SH-SY5Y (cell line): ENCODE results near the gene MLLT6.
A peak's percentile ranks its signal among the peaks of the same experiment; 100 is the strongest.

Experiments
- GATA2 ChIP-seq: IDR thresholded peaks from 2 replicates; pipeline ENCODE4 v1.6.1; 2011; ENCODE audit warnings: mild to moderate bottlenecking, low read depth, low read length
- GATA3 ChIP-seq: IDR thresholded peaks from 2 replicates; pipeline ENCODE4 v1.6.1; 2011; ENCODE audit warnings: low read depth, mild to moderate bottlenecking, low read length, moderate library complexity

Gene MLLT6

DNA sequence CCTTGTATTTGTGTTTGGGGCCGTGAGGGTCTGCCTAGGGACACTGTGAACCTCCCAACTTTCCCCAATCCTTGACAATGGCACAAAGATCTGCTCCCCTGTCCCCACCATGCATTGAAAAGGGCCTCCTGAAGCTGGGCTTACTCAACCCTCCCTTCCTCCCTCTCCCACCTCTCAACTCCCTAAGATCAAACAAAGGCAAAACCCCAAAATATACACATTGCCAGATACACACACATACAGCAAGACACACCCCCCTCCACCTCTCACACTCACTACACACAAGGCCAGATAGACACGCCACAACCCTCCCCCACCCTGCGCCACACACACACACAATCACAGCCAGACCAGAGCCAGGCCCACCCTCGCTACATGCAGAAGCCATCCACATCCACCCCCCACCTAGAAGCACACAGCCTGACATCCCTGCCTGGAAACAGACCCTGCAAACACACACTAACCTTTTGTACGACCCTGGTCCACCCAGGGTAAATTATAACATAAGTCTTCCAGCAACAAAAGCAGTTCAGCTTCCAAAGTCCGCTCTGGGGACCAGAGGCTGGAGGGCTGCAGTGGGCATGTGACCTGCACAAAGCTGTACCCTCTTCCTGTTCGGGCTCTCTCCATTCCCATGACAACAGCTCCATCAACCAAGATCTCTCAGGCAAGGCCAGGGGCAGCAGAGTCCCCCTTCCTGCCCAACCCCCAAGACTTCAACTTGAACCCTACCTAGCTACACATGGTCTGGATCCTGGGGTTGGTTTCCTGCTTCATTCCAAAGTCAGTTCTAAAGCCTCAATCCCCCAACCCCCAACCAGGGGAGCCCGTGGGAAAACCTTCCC lies 41.2 kb downstream of the MLLT6 start:
- TF ChIP-seq GATA2 (no peak), GATA3 (no peak)

DNA sequence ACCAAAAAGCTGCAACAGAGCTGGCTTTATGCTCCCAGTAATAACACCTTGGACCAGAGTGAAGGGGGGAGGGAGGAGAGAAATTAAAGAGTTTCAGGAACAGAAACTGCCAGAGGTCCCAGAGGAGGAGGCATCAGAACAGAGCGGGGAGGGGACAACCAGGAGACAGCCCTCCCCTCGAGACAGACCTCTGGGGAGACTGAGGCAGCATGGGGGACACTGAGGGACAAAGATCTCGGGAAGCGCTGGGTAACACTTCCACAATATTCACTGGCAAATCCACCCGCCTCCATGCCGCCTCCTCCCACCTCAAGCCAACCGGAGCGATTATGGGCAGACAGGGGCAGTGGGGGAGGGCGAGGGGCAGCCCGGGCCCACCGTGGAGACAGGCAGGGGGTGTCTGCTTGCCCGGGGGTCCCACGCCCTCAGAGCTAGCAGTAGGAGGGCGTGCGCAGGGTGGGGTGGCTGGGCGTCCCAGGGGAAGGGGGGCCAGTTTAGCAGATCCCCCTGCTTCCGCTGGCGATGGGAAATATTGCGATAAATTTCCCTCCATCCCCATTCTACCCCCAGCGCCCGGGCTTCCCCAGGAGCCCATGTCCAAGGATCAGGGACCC lies 41.9 kb downstream of the MLLT6 start:
- TF ChIP-seq GATA2 (no peak), GATA3 (no peak)

DNA sequence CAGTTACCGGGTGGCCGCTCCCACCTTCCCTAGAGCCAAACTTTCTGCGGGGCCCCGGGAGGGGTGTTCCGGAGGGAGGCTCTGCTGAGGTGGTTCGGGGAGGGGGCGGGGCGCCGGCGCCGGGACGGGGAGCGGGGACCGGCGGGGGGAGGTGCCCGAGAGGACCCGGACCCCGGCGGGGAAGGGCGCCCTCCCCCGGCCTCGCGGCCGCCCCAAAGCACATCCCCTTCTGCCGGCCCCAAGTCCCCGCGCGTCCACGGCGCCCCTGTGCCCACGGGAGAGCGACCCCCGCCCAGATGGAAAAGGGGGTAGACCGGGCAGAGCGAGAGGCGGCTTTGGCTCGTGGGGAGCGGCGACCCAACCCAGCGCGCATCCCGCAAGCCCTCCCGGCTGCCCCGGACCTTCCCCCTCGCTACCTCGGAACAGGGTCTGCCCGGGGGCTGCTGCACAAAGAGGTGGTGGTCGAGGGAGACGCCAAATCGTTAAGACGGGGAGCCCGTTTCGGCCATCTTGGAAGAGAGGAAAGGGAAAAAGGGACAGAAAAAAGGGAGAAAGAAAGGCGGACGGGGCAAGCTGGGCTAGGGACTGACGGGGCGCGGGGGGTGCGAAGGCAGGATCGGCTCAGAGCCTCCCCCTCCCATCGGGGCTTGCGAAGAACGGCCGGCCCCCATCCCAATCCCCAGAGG lies 42.5 kb downstream of the MLLT6 start:
- TF ChIP-seq GATA3 (no peak), GATA2 (no peak)

DNA sequence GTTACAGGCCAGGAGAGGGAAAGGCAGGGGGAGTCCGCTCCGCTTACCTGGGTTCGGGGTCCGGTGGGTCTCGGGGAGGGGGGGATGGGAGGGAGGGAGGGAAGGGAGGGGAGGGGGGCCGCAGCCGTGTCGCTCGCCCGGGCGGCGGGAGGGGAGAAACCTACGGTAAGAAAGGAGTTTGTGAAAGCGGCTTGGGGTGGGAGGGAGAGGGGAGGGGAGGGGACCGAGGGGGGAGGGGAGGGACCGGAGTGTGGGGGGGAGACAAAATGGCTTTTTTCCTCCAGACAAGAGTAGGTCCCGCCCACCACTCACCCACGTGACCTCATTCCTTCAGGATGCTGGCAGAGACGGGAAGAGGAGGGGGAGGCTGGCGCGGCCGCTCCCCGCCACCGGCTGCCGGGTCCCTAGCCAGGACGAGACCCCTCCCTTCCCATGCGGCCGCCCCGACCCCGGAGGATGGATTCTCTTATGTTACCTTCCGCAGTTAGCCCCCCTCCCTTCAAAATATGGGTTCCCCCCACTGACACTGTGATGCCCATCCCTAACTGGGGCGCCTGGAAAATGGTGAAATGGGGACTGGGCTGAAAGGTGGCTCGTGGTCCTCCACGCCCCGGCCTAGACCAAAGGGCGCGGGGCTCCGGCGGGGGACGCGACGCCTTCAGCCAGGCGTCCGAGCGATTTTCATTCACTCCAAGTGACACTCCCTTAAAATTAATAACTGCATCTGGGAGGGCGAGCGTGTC lies 43.2 kb downstream of the MLLT6 start, which contains the start of gene PCGF2:
TSS of gene PCGF2 (minus strand) at position 188 of the 743 bp plus-strand sequence. CDS start 7,934 bp downstream, outside the sequence.
- TF ChIP-seq GATA2 (no peak), GATA3 (no peak)

DNA sequence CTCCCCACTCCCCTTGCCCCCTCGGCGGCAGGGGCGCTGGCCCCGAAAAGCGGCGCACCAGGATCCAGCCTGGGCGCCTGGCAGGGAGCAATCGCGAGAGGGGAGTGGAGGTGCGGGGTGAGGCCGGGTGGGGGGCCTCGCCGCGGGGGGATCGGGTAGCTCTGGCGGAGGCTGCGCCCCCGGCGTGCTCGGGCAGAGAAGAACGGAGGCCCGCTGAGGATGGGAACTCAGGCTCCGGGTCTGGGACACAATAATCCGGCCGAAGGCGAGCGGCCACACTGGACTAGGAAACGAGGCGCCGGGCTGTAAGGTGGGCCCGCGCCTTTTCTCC lies 43.8 kb downstream of the MLLT6 start:
- no peak for TF ChIP-seq GATA2

DNA sequence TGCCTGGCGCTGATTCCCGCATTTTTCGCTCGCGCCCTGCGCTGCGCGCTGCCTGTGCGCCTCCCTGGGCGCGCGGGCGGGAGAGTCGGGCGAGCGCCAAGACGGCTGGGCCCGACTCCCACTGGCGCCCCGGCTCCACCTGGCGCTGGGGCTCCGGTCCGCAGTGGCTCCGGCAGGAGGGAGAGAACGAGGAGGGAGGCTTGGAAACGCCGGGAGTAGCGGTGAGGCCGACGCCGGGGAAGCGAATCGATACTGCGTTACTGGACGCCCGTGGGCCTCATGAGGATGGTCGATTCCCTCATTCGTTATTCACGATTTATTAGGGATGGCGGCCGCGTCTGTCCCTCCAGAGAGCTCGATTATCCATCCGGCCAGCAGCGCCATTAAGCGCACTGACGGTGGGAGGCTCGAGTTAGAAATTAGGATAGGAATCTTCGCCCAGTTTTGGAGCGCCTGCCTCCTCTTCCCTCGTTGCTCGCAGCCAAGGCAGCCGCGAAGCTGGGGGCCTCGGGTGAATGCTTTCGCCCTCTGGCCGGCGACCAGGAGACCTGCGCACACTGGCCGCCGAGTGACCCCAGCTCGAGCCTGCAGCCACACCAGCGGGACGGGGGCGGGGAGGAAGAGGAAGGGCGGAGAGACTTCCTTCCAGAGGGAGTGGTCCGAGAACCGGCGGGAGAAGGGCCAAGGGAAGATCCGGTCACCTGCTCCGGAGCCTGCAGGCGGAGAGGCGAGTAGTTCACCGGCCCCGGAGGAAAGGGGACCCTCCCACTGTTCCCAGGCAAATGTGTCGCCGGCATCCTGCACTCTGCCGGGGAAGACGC lies 44.4 kb downstream of the MLLT6 start:
- no peak for TF ChIP-seq GATA2
- TF ChIP-seq GATA3: no peak

DNA sequence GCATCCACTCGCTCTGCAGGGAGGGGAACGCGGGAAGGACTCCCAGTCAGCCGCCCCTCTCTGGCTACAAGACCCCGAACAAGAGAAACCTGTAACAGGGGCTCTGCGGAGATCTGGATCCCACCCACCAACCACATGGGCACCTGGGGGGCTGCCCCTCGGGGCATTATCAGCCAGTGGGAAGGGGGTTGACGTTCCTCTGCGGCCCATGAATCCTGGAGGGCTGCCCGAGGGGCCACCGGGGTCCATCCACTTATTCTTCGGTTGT lies 44.9 kb downstream of the MLLT6 start:
- no peak for TF ChIP-seq GATA2
- no peak for TF ChIP-seq GATA3

DNA sequence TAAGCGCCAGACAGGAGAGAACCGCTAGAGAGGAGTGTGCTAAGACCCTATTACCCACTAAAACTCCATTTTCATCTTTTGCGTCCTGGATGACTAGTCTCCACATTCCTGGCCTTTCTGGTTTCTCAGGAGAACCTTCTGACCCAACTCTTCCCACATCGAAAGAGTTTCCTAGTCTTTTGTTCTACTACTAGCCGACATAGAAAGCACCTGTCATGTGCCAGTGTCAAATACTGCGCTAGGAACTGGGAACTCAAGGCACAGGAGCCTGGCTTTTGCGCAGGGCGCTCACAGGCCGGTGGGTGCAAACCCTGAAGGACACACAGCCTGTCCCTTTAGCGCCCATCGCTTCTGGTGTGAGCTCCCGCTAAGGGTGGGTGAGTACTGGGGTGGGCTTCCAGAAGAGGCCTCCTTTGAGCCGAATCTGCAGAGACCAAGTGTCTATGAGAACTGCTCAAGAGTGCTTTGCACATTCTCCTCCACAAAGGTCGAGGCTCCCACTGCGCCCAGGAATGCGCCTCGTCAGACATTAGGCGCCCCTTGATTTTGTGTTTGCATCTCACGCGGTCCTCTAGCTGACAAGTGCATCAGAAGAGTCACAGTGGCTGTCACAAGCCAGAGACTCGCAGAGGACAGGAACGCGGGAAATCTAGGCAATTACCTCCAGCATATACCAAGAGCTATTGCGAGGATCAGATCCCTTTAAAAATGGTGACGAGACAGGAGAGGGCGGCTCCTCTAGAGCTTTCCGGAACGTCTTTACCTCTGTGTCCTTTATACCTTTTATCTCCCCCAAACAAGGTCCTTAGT lies 45.4 kb downstream of the MLLT6 start:
- TF ChIP-seq GATA3 (no peak), GATA2 (no peak)

DNA sequence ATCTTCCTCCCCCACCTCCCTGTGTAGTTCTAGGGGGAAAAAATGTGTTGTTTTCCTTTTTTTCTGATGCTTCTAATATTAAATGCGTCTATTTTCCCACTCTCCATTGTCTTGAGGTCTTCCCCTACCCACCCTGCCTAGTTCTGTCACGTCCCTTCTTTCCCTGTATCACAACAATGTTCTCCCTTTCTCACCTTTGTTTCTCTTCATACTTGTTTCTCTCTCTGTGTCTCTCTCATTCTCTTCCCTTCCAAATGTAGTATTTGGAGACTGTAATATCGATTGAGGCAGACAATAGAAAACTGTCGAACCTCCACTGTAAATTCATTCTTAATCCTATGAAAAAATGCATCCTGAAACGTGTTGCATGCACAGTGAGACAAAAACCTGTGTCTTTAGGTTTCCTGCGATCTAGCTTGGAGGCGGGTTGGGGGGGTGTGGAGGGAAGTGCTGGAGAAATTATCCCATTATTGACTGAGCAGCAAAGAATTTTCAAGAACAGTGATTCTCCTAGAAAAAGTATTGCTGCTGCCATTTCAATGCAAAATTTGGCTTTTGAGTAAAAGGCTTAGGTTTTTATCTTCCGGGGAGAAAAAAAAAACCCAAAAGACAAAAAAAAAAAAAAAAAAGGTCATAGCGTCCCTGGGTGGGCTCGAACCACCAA lies 46.2 kb downstream of the MLLT6 start:
- TF ChIP-seq GATA3: no peak
- TF ChIP-seq GATA2: no peak

DNA sequence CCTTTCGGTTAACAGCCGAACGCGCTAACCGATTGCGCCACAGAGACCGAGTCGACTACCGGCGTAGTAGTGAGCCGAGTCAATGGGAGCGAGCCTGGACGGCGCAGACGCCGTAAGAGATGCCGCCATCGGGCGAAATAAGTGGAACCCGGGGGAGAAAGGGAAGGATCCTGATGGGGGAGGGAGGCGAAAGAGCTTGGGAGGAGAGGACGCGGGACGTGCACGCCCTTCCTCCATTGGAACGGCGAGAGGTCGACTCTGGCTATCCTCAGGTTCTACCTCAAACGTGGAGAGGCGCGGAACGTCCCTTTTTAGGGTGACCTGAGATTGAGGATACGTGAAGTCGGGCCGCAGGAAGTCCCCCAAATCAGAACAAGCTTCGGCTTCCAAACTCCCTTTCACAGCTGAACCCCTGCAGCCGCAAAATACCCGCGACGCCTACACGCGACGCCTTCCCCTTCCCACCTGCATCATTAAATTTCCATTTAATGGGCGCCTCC lies 46.8 kb downstream of the MLLT6 start:
- no peak for TF ChIP-seq GATA2
- TF ChIP-seq GATA3: no peak

DNA sequence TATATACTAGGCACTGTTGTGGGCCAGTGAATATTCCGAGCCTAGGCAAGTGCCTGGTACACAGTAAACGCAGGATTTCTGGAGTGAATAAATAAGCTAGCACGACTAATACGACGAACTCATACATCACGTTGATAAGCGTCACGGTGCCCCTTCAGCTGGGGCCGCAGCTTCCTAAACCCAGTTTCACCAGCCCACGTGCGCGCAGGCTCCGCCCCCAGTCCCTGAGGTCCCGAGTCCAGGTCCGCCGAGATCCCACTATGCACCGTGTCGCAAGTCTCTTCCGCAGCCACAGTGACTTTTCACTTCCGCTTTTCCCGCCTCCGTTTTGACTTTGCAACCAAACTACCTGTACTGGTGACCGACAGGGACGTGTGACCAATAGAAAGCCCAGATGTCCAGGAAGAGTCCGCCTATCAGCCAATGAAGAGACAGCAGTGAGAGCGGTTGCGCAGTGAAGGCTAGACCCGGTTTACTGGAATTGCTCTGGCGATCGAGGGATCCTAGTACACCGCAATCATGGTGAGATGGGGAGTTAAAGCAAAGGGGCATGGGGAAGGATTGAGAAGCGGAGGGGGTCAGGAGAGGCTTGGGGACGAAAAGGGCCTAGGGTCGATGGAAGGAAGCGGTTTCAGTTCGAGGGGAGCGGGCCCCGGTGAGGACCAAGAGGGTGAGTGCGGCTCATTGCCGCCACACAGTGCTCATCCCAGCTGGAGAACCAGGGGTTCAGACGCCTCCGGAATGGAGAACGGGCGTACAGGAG lies 47.4 kb downstream of the MLLT6 start, which contains the start of gene PSMB3:
TSS of gene PSMB3 (plus strand) at position 434 of the 763 bp plus-strand sequence. CDS start at position 520, 86 bp downstream.
- TF ChIP-seq GATA3: no peak
- TF ChIP-seq GATA2: 0 out of 2 replicates have a peak, but pooled peaks have one; percentile 7
